ENCODE data around the gene PC.

DNA sequence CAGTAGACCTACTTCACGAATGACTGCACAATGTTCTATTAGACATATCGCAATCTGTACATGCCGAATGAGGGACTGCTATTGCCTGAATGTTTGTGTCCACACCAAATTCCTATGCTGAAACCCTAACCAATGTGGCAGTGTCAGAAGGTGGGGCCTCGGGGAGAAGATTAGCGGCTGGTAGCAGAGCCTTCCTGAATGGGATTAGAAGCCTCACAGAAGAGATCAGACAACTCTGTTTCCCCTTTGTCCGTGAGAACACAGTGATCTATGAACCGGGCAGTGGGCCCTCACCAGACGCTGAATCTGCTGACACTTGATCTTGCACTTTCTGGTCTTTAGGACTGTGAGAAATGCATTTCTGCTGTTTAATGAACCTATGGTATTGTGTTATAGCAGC, 68.2 kb downstream of the PC start:
- TF ChIP-seq, protein P1, sequence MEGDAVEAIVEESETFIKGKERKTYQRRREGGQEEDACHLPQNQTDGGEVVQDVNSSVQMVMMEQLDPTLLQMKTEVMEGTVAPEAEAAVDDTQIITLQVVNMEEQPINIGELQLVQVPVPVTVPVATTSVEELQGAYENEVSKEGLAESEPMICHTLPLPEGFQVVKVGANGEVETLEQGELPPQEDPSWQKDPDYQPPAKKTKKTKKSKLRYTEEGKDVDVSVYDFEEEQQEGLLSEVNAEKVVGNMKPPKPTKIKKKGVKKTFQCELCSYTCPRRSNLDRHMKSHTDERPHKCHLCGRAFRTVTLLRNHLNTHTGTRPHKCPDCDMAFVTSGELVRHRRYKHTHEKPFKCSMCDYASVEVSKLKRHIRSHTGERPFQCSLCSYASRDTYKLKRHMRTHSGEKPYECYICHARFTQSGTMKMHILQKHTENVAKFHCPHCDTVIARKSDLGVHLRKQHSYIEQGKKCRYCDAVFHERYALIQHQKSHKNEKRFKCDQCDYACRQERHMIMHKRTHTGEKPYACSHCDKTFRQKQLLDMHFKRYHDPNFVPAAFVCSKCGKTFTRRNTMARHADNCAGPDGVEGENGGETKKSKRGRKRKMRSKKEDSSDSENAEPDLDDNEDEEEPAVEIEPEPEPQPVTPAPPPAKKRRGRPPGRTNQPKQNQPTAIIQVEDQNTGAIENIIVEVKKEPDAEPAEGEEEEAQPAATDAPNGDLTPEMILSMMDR (conservative IDR thresholded peaks at IDR 0.05; ENCODE audit: low read depth, low read length): no peak
- TF ChIP-seq EZH2 (IDR thresholded peaks at IDR 0.05; ENCODE audit: borderline replicate concordance, low read depth, low read length, poor library complexity, severe bottlenecking): no peak

All from A673 (cell line).